Inflammatory macrophage treated with lipopolysaccharide for 1 hour (primary cell): ENCODE data around the gene IVD.
A peak's percentile ranks its signal among the peaks of the same experiment; 100 is the strongest.
"Not testable (repeated sequence)": the region's sequence is repeated elsewhere in the genome, so short reads cannot be mapped to it uniquely, and the experiment has no call there.

Experiments
- DNase-seq, 2 donors: peaks; one replicate each; pipeline ENCODE4 v3.0.0-alpha.2; 2020 to 2022

The IVD gene

DNA sequence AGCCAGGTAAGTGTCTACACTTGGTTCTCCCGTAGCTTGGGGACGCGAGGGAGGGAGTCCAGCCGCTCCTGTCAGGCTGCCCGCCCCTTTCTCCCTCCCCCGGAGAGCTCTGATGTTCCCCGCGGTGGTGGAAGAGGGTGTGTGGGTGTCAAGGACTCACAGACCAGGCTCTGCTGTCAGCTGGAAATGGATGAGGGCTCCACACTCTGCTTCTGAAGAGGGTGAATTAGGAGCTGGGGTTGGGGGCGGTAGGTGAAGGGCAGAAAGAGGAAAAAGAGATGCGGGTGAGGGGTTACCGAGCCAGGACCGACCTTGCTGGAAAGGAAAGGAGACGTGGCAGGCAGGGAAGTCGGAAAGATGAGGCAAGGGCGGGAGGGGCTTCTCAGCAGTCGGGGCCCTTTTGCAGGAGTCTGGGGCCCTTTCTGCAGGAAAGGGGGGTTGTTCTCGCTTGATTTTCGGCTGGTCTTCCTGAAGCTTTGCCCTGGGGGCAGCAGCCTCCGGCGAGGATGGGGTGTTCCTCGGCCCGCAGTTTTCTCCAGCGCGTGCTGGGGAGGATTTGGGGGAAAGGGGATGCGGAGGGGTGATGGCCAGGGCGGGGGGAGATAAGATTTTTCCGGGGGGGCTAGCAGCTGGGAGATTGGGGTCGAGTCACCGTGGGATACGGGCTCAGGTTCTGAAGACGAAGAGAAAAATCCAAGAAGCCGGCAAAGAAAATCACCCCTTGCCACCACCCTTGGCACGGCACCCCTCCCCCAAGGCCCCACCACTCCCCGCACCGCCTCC, 34.6 kb downstream of the IVD start:
- peak; percentile 43 to 53 for DNase-seq

DNA sequence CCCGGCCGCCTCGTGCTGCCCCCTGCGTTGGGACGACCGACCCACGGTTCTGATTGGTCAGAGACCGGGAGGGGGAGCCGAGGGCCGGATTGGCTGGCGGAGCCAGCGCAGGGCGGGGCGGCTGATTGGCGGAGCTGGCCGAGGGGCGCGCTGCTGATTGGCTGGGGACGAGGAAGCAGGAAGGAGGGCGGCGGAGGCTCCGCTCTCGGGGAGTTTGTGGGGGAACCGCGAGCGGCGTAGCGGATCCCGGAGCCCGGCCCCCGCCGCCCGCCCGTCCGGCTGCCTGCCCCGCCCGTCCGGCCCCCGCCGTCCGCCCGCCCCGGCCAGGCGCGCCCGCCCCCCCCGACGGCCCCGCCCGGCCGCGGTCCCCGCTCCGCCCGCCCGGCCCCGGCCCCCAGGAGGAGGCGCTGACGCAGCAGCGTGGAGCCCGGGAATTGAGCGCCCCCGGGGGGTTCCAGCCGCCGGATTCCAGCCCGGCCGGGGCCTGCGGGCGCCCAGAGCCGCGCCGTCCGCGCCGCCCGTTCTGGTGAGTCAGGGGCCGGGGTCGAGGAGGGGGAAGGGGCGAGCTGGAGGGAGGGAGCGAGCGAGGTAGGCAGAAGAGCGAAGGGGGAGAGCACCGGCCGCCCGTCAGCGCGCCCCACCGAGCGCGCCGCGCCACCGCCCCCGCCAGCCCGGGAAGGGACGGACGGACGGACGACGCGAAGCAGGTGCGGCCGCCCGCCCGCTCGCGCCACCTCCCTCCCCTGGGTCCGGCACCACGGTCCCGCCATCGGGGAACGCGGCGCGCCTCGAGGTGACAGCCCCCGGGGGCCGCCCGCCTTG, 35.4 kb downstream of the IVD start, which contains the start of gene BAHD1:
Gene BAHD1, plus strand, starts transcription at position 211 of the 822 bp plus-strand sequence. CDS start 17,512 bp downstream, outside the sequence.
- peak; percentile 89 to 96 for DNase-seq

DNA sequence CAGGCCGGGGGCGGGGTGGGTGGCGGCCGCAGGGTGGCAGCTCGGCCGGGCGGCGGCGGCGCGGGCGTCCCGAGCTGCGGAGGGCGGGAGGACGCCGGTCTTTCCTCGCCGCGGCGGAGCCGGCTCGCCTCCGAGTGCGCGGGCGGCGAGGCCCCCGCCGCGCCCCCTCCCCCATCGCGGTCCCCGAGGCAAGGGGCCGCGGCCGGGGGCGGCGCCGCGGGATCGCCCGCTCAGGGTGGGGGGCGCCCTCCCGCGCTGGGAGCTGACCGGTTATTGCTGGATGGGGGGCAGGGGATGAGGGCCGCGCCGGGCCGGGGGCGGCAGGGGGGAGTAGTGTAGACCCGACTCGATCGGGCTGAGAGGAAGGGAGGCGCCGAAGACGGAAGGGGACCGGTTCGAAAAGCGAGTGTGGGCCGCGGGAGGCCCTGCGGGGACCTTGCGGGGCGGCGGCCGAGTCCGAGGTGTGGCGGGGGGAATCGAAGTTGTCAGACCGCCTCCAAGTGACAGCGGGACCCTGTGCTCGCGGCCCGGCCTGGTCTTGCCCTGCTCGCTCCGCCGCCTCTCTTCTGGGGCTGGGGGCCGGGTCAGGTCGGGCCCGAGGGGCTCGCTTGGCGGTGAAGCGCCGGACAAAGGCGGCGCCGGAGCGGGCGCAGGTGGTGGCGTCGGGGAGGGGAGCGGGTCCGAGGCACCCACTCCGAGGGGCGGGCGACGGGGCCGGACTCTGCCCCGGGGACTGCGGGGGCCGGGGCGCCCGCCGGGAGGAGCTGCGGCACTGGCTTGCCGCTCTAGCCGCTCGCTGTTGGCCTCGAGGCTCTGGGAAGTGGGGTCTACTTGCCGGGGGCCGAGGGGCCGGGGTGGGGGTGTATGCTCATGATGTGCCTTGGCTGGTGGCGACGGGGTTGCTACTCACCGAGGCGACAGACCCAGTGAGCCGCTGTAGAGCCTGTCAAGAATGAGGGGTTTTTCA, 36.3 kb downstream of the IVD start:
- peak in 1 of 2 donors; percentile 8 for DNase-seq

DNA sequence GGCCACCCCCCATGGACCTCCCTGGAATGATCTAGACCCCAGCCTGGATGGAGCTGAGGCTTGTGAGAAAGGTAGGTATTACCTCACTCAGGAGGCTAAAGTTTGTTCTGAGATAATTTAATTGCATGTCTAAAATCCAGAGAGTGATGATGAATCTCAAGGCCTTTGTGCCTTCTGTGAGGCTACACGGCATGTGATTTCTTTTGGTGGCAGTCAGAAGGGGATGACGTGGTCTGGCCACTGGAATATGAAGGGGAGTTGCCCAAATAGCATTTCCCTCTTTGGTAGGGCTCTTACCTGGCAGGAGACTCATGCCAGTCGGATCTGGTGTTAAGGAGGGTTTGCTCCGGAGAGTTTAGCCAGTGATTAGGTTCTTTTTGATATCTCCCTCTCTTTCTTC, 37.7 kb downstream of the IVD start:
- DNase-seq = no peak

DNA sequence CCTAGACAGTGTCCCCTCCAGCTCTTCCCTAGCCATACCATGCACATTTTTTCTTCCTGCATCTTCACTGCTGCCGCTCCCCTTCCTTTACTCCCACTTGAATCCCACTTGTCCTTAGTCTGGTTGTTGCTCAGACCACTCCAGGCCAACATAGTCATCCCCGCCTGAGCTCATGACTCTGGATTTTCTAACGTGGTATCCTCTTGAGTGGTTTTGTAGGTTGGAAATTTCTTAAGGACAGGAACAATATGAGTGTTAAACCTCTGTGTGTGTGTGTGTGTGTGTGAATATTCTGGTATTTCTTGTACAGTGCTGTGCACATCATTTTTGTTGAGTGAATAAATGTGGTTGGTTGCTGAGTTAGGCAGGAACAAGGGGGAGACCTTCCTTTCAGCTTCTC, 38.3 kb downstream of the IVD start:
- no peak for DNase-seq

DNA sequence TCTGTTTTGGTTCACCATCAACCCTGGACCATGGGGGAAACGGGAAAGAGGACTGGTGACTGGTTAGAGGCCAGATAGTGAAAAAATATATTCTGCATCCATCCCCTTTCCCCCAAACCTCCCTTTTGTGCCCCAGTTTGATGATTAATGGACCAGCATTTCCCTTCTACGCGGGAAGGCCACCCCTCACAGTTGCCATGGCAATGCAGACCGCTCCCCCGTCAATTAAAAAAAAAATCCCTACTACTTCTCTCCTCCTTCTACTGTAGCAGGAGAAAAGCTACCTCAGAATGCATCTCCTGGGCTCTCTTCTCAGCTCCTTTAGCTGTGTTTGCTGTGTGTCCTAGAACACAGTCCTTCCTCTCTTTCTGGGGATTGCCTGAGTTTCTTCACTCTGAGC, 39.1 kb downstream of the IVD start:
- DNase-seq = no peak

DNA sequence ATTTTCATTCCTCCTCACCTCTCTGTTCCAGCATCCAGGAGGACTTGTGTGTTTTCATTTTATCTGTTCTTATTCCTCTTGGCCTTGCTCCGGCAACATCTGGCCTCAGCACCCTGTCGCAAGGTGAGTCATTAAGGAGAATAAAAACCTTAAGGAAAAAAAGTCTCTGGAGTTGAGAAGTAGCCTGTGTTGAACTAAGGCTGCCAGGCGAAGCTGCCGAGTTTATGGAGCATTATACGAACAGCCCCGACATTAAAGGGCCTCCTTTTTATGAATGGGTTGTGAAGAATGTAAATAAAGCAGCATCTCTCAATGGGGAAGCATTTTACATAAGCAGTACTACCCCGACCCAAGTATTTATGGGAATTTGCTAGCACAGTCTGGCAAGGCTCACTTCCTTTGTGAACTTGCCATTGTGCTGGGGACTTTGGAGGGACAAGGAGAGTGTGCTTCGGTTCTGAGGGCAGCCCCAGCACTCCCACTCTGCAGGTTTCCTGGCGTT, 39.9 kb downstream of the IVD start:
- DNase-seq = no peak

DNA sequence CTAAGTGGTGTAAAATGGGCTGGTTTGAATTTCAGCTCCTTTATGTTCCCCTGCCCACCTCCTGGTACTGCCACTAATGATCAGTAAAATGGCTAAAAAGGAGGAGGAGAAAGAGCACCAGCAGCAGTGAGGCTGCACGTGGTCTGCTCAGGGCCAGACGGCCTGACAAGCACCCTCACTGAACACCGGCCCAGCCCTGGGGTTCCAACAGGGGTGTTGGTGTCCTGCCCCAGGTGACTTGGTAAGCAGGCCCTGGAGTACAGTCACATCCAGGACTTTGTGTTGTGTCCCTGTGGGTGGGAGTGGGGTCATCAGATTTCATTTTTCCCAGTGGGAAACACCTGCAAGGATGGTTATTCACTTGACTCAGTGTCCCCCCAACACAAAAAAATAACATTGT, 40.5 kb downstream of the IVD start:
- no peak for DNase-seq

DNA sequence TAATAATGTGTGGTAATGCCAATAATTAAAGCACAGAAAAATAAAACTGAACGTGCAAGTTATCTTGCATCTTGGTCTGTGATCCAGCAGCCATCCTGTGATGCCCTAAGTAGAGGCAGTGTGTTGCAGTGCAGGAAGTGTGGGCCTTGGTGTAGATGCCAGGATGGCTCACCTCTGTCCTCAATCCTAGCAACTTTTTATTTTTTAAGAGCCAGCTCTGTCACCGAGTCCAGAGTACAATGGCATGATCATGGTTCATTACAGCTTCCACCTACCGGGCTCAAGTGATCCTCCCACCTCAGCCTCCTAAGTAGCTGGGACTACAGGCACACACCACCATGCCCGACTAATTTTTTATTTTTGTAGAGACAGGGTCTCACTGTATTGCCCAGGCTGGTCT, 42.8 kb downstream of the IVD start:
- no peak for DNase-seq

DNA sequence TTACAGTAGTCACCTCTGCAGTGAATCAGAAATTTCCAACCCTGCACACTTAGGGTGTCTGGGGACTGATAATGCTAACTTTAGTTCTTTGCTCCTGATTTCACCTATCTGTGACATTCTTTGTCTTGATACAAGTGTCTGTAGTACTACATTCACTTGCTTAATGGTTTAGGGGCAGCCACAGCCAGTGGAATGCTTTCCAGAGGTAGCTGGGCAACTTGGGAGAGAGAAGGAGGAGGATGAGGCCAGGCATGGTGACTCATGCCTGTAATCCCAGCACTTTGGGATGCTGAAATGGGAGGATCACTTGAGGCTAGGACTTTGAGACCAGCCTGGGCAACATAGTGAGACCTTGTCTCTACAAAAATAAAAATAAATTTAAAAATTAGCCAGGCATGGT, 43.7 kb downstream of the IVD start:
- no peak for DNase-seq

DNA sequence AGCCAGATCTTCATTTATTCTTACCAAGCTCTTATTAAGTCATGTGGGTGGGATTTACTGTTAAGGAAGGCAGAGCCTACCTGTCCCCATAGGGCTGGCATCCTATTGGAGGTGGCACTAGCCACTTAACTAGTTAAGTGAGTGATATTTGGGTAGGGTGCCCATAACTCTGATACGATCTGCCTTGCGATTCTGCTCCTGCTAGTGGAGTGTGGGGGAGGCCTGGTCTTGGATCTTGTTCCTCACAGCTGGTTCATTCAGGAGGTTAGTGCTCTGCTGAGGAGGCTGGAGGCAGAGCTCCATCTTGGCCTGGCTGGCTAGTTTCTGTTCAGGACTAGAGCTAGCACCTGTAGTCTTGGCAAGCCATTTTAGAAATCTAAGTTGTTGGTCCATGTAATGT, 44.5 kb downstream of the IVD start:
- no peak for DNase-seq

DNA sequence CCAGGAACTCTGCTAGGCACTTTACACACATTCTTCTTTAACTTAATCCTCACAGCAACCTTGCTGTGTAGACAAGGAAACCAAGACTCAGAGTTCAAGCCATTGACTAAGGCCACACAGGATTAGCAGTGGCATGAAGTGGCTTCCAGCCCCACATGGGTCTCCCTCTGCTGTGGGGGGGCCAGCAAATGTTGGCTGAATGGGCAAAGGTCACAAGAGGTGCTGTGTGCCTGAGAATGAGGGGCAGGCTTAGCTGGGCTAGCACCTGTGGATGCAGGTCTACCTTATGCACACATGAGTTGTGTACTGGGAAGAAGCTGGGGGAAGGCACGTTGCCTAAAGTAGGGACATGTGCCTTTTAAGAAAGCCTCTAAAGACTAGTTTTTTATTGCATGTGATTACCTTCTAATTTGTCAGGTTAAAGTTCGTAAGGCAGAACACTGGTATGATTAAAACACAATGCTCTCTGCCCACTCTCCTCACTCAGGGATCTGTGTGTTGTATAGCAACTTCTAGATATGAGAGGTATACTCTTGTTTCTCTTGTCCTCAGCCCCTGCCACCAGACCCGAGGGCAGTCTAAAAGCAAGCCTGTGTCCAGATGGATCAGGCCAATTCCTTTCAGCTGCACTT, 46.0 kb downstream of the IVD start:
- DNase-seq = no peak

DNA sequence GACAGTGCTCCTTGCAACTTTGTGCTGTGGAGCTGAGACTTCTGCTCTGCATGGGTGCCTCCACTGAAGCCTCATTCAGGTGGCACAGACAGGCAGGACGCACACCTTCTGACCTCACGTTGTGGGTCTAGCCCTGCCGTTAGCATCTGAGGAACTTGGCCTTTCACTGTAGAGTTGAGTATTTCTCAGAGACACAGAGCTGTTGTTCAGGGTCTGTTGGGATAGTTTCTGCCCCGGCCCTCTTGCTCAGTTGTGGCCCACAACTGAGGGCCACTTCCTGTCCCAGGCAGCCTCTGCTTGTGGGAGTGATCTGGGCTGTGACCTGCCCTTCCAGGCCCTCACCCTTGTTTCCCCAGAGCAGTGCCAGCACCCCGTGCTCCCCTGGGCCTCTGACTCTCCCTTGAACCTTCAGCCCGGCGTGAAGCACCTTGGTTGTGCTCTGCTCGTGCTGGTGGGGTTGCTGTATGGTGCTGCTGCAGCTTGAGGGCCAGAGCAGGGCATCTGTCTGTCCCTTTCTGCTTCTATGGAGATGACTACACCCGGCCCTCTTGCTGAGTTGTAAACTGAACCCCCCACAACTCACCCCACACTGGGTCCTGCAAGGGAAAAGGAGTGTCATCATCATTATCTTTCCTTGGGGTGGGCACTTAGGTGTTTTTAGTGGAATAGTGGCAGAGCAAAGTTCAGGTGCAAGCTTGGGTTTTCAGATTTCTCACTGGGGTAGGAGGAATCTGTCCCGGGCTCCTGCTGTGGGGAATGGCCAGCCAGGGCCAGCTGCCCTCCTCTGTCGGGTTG, 46.9 kb downstream of the IVD start:
- no peak for DNase-seq

DNA sequence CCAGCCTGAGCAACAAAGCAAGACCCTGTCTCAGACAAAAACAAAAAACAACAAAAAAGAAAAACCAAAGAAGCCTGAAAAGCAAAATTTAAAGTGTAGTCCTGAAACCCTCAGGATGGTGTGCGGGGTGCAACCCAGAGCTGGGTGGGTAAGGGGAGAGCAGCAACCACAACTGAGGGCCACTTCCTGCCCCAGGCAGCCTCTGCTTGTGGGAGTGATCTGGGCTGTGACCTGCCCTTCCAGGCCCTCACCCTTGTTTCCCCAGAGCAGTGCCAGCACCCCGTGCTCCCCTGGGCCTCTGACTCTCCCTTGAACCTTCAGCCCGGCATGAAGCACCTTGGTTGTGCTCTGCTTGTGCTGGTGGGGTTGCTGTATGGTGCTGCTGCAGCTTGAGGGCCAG, 48.3 kb downstream of the IVD start:
- not testable (repeated sequence) for DNase-seq

DNA sequence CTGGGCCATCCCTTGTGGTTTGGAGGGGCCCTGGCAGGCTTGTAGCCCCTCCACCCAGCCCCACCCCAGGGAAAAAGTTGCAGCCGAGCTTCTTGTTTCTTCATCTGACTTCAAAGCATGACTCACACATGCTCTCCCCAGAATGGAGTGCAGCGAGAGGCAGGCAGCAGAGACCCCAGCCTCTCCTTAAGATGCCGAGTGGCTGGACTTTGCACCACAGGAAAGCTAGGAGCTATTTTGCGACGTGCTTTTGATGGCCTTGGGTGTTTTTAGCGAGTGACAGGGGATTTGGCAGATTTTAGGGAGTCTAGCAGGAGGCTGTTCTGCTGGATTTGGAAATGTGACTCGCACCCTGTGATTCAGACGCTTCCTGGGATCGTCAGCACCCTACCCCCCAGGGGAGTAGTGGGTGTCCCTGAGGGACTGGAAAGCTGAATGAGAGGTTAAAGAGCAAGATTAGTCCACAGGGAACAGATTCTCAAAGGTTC, 49.4 kb downstream of the IVD start:
- DNase-seq = peak; percentile 28 to 30

DNA sequence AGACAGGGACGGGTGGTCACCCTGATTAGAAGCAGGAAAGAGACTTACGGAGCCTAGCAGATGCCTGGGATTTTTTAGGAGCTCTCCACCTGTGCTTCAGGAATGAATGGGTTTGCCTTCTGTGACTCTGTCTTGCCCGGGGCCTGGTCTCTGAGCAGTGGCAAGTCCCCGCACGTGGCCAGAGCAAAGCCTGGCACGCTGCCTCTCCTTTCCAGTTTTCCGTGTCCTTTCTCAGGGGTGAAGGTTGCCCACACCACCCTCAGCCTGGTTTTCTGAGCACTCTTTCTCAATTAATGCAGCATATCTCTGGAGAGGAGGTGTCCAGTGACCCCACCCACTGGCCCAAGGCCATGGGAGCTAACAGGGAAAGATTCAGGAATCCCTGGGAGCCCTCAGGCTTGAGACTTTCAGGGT, 50.7 kb downstream of the IVD start:
- DNase-seq = no peak

DNA sequence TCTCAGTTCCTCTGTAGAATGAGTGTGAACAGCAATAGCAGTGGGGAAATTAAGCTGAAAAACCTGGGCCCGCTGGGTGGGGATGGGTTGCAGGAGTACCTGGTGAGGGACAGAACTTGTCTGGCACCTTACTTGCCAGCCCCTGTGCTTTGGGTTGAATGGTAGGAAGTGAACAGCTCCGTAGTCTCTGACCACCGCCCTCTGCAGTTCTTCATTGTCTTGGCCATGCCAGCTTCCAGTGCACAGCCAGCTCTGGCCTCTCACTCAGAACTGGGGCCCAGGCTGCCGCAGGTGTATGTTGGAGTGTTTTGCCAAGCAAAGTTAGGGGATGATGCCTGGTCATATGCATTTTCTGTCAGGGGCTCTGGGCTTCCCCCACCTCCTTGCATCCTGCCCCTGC, 51.1 kb downstream of the IVD start:
- DNase-seq = no peak

DNA sequence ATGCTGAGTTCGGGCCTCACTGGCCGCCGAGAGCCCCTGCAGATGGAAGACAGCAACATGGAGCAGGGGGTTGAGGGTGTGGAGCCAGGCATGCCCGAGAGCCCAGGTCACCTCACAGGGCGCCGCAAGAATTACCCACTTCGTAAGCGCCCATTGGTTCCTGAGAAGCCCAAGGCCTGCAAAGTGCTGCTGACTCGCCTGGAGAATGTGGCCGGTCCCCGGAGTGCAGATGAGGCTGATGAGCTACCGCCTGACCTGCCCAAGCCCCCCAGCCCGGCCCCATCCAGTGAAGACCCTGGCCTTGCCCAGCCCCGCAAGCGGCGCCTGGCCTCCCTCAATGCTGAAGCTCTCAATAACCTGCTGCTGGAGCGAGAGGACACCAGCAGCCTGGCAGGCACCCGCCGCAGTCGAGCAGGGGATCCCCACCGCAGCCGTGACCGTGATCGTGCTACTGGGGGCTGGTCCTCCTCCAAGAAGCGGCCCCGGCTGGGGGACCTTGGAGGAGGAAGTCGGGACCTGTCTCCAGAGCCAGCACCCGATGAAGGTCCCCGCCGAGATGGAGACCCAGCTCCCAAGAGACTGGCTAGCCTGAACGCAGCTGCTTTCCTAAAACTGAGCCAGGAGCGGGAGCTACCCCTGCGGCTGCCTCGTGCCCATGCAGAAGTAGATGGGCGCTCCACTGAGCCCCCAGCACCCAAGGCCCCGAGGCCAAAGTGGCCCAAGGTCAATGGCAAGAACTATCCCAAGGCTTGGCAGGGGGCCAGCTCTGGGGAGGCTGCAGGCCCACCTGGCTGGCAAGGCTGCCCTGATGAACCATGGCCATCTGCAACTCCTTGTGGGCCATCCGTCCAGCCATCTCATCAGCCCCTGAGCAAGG, 53.1 kb downstream of the IVD start:
- DNase-seq = no peak

DNA sequence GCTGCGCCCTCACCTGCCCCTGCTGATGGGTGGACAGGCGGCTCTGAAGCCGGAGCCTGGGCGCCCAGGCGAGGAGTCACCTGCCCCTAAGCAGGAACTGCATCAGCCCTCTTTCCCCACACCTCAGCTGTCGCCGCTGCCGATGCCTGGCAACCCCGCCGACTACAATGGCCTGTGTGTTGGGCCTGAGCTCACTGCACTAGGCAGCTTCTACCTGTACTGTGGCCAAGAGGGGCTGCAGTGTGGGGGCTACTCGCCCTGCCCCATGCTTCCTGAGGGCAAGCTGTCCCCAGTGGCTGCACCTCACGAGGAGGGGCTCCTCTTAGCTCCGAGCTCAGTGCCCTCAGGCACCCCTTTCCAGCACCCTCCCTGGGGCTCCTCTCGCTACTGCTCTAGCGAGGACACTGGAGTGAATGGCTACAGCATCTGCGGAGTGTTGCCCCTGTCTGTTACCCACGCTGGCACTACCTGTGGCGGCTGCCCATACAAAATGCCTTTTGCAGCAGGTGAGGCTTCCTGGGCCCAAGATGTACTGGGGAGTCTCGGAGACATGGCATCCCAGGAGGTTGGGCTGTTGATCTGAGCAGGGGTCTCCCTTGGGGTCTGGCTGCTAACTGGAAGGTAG, 53.9 kb downstream of the IVD start:
- no peak for DNase-seq

DNA sequence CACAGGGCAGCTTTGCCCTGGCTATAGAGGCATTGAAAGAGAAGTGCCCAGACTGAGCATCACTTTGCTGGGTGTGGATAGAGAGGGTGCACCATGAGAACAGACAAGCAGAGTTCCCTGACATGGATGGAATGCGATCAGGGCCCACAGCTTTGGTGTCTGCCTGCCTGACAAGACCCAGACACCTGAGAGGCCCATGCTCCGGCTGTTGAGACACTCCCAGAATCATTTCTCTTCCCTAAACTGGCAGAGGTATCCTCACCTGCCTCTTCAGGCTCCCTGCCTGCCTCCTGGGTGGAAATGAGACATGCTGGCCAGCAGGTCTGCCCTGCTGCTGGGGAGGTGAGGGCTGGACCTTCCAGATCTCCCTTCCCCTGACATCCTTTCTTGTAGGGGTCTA, 54.8 kb downstream of the IVD start:
- DNase-seq = no peak
